DOHH2 (cell line): Measurements from ENCODE around the gene ITPKB.

ENCODE experiments used
- CTCF ChIP-seq: fragments of 200-600 bp; sonication (generic); IDR thresholded peaks from one replicate; pipeline ENCODE4 v1.5.1; 2014; ENCODE audit warnings: antibody characterized with exemption, mild to moderate bottlenecking, low read depth, low read length; ENCODE audit not compliant: poor library complexity, severe bottlenecking
- EZH2phosphoT487 ChIP-seq: fragments of 200-600 bp; sonication (generic); IDR thresholded peaks from 2 replicates; pipeline ENCODE4 v1.6.1; 2017; ENCODE audit warnings: borderline replicate concordance, mild to moderate bottlenecking, antibody characterized with exemption, low read length, moderate library complexity, mixed read lengths

DNA sequence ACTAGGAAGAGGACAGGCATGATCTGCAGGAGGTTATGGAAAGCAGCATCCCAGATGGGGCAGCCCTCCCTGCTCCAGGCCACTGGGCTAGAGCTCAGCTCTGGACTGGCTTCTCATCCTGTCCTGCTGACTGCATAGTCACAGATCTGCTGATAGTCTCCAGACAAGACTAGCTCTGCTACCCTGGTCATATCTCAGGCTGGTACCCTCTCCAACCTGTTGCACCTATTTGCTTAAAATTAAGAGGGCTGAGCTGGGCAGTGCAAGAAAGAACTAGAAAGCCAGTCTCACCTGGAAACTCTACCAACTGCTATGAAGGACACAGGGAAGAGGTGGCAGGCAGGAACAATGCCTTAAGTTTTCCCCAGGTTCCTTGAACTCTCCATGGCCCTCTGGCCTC, 40.4 kb downstream of the ITPKB start:
- TF ChIP-seq CTCF: no peak
- TF ChIP-seq EZH2phosphoT487: no peak
